ENCODE measurements around the gene GSTM2.

The GSTM2 gene

DNA sequence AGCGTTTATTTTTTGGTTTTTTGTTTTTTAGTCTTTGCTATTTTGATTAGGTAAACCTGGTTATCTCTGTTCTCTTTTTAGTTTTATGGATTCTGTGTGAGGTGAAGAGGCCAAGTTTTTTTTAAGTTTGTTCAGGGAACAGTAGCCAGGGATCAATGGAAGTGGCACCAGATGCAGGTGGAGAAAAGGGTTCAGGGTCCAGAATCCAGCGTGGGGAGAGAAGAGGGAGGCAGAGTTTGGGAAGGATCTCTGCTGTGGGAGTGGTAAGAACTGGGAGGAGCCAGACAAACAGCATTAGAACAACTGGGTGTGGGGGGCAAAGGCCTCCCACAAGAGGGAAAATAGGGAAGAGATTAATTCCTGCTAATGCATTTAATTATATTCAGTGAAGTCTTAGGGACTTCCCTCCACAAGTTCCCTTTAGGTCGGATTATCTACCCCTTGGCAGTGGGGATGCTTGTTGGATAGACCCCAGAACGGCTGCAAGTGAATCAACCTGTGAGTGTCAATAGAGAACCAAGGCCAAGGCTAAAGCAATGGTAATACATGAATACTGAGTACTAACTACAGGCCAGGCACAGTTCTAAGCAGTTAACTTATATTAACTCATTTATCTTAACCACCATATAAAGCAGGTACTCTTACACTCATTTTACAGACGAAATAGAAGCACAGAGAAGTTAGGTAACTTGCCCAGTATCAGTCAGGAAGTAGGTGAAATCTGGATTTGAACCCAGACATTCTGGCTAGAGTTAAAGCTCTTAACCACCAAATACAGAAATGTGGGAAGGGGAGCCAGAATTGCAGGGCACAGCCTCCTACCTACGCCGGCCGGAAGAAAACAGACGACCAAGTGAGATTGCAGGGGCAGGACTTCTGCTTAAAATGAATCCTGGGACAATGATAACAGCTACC, 48.9 kb upstream of the GSTM2 start (continued):
- TF ChIP-seq ZNF48 (tag by site-specific recombination; IDR thresholded peaks at IDR 0.05) (no peak), ZBTB11 (tag by site-specific recombination; conservative IDR thresholded peaks at IDR 0.05; ENCODE audit: low read depth) (peak; percentile 83), ZNF518A (tag by site-specific recombination; conservative IDR thresholded peaks at IDR 0.05; ENCODE audit: low read depth) (no peak; the same call in 1 of the 2 replicates), ZNF747 (tag by site-specific recombination; IDR thresholded peaks at IDR 0.05) (no peak), ZNF768 (tag by site-specific recombination; IDR thresholded peaks at IDR 0.05) (0 out of 2 replicates have a peak, but pooled peaks have one; percentile 53), ZBTB7A (tag by site-specific recombination; IDR thresholded peaks at IDR 0.05; ENCODE audit: low read depth) (no peak), EGR2 (tag by site-specific recombination; IDR thresholded peaks at IDR 0.05; ENCODE audit: low read depth) (peak; percentile 34; the same call in 1 of the 2 replicates), ZNF629 (tag by site-specific recombination; IDR thresholded peaks at IDR 0.05) (no peak), ZBTB48 (tag by site-specific recombination; IDR thresholded peaks at IDR 0.05) (peak; percentile 82)
- TF ChIP-seq, protein P1, sequence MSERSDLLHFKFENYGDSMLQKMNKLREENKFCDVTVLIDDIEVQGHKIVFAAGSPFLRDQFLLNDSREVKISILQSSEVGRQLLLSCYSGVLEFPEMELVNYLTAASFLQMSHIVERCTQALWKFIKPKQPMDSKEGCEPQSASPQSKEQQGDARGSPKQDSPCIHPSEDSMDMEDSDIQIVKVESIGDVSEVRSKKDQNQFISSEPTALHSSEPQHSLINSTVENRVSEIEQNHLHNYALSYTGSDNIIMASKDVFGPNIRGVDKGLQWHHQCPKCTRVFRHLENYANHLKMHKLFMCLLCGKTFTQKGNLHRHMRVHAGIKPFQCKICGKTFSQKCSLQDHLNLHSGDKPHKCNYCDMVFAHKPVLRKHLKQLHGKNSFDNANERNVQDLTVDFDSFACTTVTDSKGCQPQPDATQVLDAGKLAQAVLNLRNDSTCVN (tag by site-specific recombination; optimal IDR thresholded peaks at IDR 0.05): no peak
- TF ChIP-seq, protein P2, sequence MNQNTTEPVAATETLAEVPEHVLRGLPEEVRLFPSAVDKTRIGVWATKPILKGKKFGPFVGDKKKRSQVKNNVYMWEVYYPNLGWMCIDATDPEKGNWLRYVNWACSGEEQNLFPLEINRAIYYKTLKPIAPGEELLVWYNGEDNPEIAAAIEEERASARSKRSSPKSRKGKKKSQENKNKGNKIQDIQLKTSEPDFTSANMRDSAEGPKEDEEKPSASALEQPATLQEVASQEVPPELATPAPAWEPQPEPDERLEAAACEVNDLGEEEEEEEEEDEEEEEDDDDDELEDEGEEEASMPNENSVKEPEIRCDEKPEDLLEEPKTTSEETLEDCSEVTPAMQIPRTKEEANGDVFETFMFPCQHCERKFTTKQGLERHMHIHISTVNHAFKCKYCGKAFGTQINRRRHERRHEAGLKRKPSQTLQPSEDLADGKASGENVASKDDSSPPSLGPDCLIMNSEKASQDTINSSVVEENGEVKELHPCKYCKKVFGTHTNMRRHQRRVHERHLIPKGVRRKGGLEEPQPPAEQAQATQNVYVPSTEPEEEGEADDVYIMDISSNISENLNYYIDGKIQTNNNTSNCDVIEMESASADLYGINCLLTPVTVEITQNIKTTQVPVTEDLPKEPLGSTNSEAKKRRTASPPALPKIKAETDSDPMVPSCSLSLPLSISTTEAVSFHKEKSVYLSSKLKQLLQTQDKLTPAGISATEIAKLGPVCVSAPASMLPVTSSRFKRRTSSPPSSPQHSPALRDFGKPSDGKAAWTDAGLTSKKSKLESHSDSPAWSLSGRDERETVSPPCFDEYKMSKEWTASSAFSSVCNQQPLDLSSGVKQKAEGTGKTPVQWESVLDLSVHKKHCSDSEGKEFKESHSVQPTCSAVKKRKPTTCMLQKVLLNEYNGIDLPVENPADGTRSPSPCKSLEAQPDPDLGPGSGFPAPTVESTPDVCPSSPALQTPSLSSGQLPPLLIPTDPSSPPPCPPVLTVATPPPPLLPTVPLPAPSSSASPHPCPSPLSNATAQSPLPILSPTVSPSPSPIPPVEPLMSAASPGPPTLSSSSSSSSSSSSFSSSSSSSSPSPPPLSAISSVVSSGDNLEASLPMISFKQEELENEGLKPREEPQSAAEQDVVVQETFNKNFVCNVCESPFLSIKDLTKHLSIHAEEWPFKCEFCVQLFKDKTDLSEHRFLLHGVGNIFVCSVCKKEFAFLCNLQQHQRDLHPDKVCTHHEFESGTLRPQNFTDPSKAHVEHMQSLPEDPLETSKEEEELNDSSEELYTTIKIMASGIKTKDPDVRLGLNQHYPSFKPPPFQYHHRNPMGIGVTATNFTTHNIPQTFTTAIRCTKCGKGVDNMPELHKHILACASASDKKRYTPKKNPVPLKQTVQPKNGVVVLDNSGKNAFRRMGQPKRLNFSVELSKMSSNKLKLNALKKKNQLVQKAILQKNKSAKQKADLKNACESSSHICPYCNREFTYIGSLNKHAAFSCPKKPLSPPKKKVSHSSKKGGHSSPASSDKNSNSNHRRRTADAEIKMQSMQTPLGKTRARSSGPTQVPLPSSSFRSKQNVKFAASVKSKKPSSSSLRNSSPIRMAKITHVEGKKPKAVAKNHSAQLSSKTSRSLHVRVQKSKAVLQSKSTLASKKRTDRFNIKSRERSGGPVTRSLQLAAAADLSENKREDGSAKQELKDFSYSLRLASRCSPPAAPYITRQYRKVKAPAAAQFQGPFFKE (tag by site-specific recombination; IDR thresholded peaks at IDR 0.05; ENCODE audit: borderline replicate concordance): no peak

Measured in HEK293 (cell line).